GM19452 (cell line): ENCODE measurements around the gene FAAH.
A peak's percentile ranks its signal among the peaks of the same experiment; 100 is the strongest.

Experiments used
- ATAC-seq: cut with Tn5 transposase; IDR thresholded peaks from one replicate; pipeline ENCODE4 v1.9.1; 2021; ENCODE audit not compliant: unreplicated experiment

The FAAH gene

GRCh38 chr1:46421739-46422138 is 27.6 kb downstream of the FAAH start:
- no peak for ATAC-seq

GRCh38 chr1:46422261-46422871 is 28.2 kb downstream of the FAAH start:
- ATAC-seq = no peak

- no peak for ATAC-seq
These were observed 29.6 kb downstream of the FAAH start for GRCh38 chr1:46423574-46424240.

GRCh38 chr1:46424730-46425129 is 30.6 kb downstream of the FAAH start:
- no peak for ATAC-seq

GRCh38 chr1:46425726-46426125 is 31.6 kb downstream of the FAAH start:
- ATAC-seq = no peak

GRCh38 chr1:46427541-46427940 is 33.4 kb downstream of the FAAH start:
- ATAC-seq = no peak

- ATAC-seq = no peak
These were observed 35.3 kb downstream of the FAAH start for GRCh38 chr1:46429436-46429835.

- ATAC-seq = no peak
These were observed 37.6 kb downstream of the FAAH start for GRCh38 chr1:46431695-46432094.

GRCh38 chr1:46432781-46433327 is 38.7 kb downstream of the FAAH start:
- no peak for ATAC-seq

- no peak for ATAC-seq
These were observed 40.2 kb downstream of the FAAH start for GRCh38 chr1:46434358-46434757.

- ATAC-seq = no peak
These were observed 42.7 kb downstream of the FAAH start for GRCh38 chr1:46436844-46437243.

- ATAC-seq = no peak
These were observed 43.6 kb downstream of the FAAH start for GRCh38 chr1:46437723-46438122.

GRCh38 chr1:46438346-46438745 is 44.2 kb downstream of the FAAH start:
- ATAC-seq = no peak

- ATAC-seq = no peak
These were observed 46.4 kb downstream of the FAAH start for GRCh38 chr1:46440478-46440877.

GRCh38 chr1:46442317-46443161 is 48.4 kb downstream of the FAAH start:
- peak; percentile 52 for ATAC-seq

GRCh38 chr1:46444466-46444865 is 50.3 kb downstream of the FAAH start:
- ATAC-seq = no peak

GRCh38 chr1:46445773-46446256 is 51.7 kb downstream of the FAAH start:
- no peak for ATAC-seq

- ATAC-seq = no peak
These were observed 52.8 kb downstream of the FAAH start for GRCh38 chr1:46446646-46447498.

- ATAC-seq = no peak
These were observed 53.5 kb downstream of the FAAH start for GRCh38 chr1:46447499-46448108.
